Measurements from ENCODE around the gene INO80B. TPM values are rescaled to one million over a fixed set of nuclear protein-coding genes. Genes with fewer than 3 reads are reported as not detected.

INO80B gene
- polyA plus RNA-seq, 1 donor from 2014 or later = 11.4 TPM

- Mint-ChIP-seq H3K27ac (peak overlapping the region in 2 of 3 donors; percentile 39 to 90), H3K36me3 (peaks cover 14% of the 10 kb centered on the region), H3K27me3 (peaks cover 44% of the 10 kb centered on the region), H3K9me3 (peaks cover 0 to 3% (median 0%) of the 10 kb centered on the region in 3 donors), H3K4me3 (peak overlapping the region; percentile 72 to 88 (median 84)), H3K4me1 (peaks cover 31 to 35% (median 32%) of the 10 kb centered on the region in 3 donors)
Observed at GRCh38 chr2:74503506-74504475, 48.9 kb downstream of the INO80B start.

- H3K4me1 Mint-ChIP-seq = peaks cover 27 to 32% (median 27%) of the 10 kb centered on the region in 3 donors
- peaks cover 14% of the 10 kb centered on the region for H3K36me3 Mint-ChIP-seq
- H3K27ac Mint-ChIP-seq = peak overlapping the region in 2 of 3 donors; percentile 12 to 56
- H3K27me3 Mint-ChIP-seq = peaks cover 38% of the 10 kb centered on the region
- H3K9me3 Mint-ChIP-seq = peaks cover 0 to 3% (median 0%) of the 10 kb centered on the region in 3 donors
- peak overlapping the region; percentile 44 to 86 (median 83) for H3K4me3 Mint-ChIP-seq
Observed at GRCh38 chr2:74504591-74504990, 49.7 kb downstream of the INO80B start.

- Mint-ChIP-seq H3K9me3 (peaks cover 0 to 3% (median 0%) of the 10 kb centered on the region in 3 donors), H3K4me1 (peaks cover 25 to 32% (median 29%) of the 10 kb centered on the region in 3 donors), H3K27me3 (peaks cover 33% of the 10 kb centered on the region), H3K27ac (peak overlapping the region in 2 of 3 donors; percentile 56 to 100), H3K36me3 (peaks cover 14% of the 10 kb centered on the region), H3K4me3 (peak overlapping the region; percentile 44 to 100 (median 92))
Observed at GRCh38 chr2:74505448-74506246, 50.8 kb downstream of the INO80B start.

- Mint-ChIP-seq H3K27ac (peak within 1 kb of the TSS; percentile 98 to 100 (median 100)), H3K4me3 (peak within 1 kb of the TSS; percentile 96 to 100 (median 100)), H3K4me1 (peaks cover 22 to 32% (median 26%) of the 10 kb centered on the region in 3 donors), H3K27me3 (peaks cover 31% of the 10 kb centered on the region), H3K36me3 (peaks cover 14% of the 10 kb centered on the region), H3K9me3 (peaks cover 0 to 3% (median 0%) of the 10 kb centered on the region in 3 donors)
Observed at GRCh38 chr2:74507145-74507925, 52.4 kb downstream of the INO80B start, which contains the start of gene PCGF1. TSS of gene PCGF1 (minus strand) at chr2:74507695. CDS start at chr2:74507668, 27 bp downstream.

Other genes with a start within 250 kb of the INO80B start
- 1.2 TPM for gene SLC4A5, start 111.7 kb upstream of the INO80B start, polyA plus RNA-seq
- 71.4 TPM for gene DCTN1, start 74.8 kb upstream of the INO80B start, polyA plus RNA-seq
- gene C2orf81, start 33.5 kb upstream of the INO80B start, polyA plus RNA-seq = 5.6 TPM
- gene WDR54, start 33.4 kb upstream of the INO80B start, polyA plus RNA-seq = 39.0 TPM
- 0.88 TPM for gene RTKN, start 13.2 kb upstream of the INO80B start, polyA plus RNA-seq
- 39.5 TPM for gene WBP1, start 3.4 kb downstream of the INO80B start, polyA plus RNA-seq
- 37.7 TPM for gene MOGS, start 10.3 kb downstream of the INO80B start, polyA plus RNA-seq
- gene MRPL53, start 17.6 kb downstream of the INO80B start, polyA plus RNA-seq = 144 TPM
- gene CCDC142, start 27.9 kb downstream of the INO80B start, polyA plus RNA-seq = 9.2 TPM
- 26.4 TPM for gene TTC31, start 28.0 kb downstream of the INO80B start, polyA plus RNA-seq
- gene LBX2, start 44.5 kb downstream of the INO80B start, polyA plus RNA-seq = not detected
- gene PCGF1, start 52.6 kb downstream of the INO80B start, polyA plus RNA-seq = 14.7 TPM
- gene TLX2, start 59.4 kb downstream of the INO80B start, polyA plus RNA-seq = not detected
- 0.70 TPM for gene DQX1, start 71.1 kb downstream of the INO80B start, polyA plus RNA-seq
- 108 TPM for gene AUP1, start 74.6 kb downstream of the INO80B start, polyA plus RNA-seq
- gene HTRA2, start 74.8 kb downstream of the INO80B start, polyA plus RNA-seq = 34.4 TPM
- gene LOXL3, start 98.9 kb downstream of the INO80B start, polyA plus RNA-seq = 0.74 TPM
- 48.9 TPM for gene DOK1, start 99.6 kb downstream of the INO80B start, polyA plus RNA-seq
- not detected for gene M1AP, start 193.2 kb downstream of the INO80B start, polyA plus RNA-seq
- 6.4 TPM for gene SEMA4F, start 199.2 kb downstream of the INO80B start, polyA plus RNA-seq